K562 (cell line): ENCODE measurements around the gene CTIF. TPM values are rescaled to one million over a fixed set of nuclear protein-coding genes. Genes with fewer than 3 reads are reported as not detected.

ENCODE experiments used
- ATAC-seq: fragments of 200-7000 bp; cut with Tn5 transposase; 3 replicates; pipeline ENCODE4 v1.9.1; 2020; ENCODE audit warnings: moderate library complexity
- BruUV-seq: library from RNA; stranded (reverse); fragments of 400-500 nt; replicated peaks from 2 replicates; lab custom pipeline; 2021; lab: Mats Ljungman, UMichigan
- CTCF ChIA-PET: fragments of 300-600 bp; formaldehyde crosslinking; extraction: SDS; loops from one replicate; lab custom pipeline; 2021; ENCODE audit warnings: low intra/inter-chr PET ratio; lab: Yijun Ruan, JAX
- POLR2A ChIA-PET: fragments of 300-600, 350-650 bp; sonication (Branson Sonifier 250); formaldehyde crosslinking; extraction: SDS; loops from one replicate; lab custom pipeline; 2021; ENCODE audit warnings: antibody characterized with exemption, inconsistent platforms; lab: Yijun Ruan, JAX
- DNase-seq, 4 experiments: peaks; one replicate each; pipeline versions ENCODE4 v3.0.0 to v3.0.0-alpha.2; 2011 to 2018; ENCODE audit warnings: low spot score in 3 of 4, mixed read lengths in 3 of 4; ENCODE audit errors: extremely low read depth in 1 of 4
- FAIRE-seq: peaks from 2 replicates; lab custom pipeline; 2011; peaks lifted over from hg19 to GRCh38; lab: Jason Lieb, UNC
- H2AFZ ChIP-seq: 2 replicates; pipeline ENCODE4 v1.6.0; 2011; ENCODE audit warnings: low read depth, low read length, control low read depth, inconsistent platforms
- H3K27ac ChIP-seq: fragments of 200-600 bp; 3 replicates; pipeline ENCODE4 v1.8.0; 2011; ENCODE audit warnings: low read depth, mild to moderate bottlenecking, control low read depth, inconsistent platforms, low read length, moderate library complexity, mixed read lengths; ENCODE audit errors: extremely low read depth
- H3K27me3 ChIP-seq, 2 experiments: fragments of 300-600 bp in 1 of 2; 2 replicates in 1 of 2; 3 replicates in 1 of 2; pipeline versions ENCODE4 v1.6.0 to v1.8.0; 2011; ENCODE audit warnings: inconsistent platforms in 2 of 2, low read length in 2 of 2, mild to moderate bottlenecking in 1 of 2, mixed read lengths in 1 of 2, moderate library complexity in 1 of 2; ENCODE audit not compliant: control insufficient read depth in 2 of 2, insufficient read depth in 2 of 2
- H3K36me3 ChIP-seq: fragments of 300-600 bp; 3 replicates; pipeline ENCODE4 v1.8.0; 2011; ENCODE audit warnings: mild to moderate bottlenecking, low read length, inconsistent platforms; ENCODE audit not compliant: control insufficient read depth, insufficient read depth
- H3K4me1 ChIP-seq, 2 experiments: fragments of 200-600 bp in 1 of 2; replicated peaks in 1 of 2; 2 replicates in 1 of 2; 3 replicates in 1 of 2; pipeline versions ENCODE4 v1.5.1 to v1.8.0; 2011; ENCODE audit warnings: inconsistent platforms in 2 of 2, low read length in 2 of 2, mild to moderate bottlenecking in 1 of 2, mixed read lengths in 1 of 2, moderate library complexity in 1 of 2; ENCODE audit not compliant: control insufficient read depth in 2 of 2, insufficient read depth in 2 of 2
- H3K4me2 ChIP-seq: 2 replicates; pipeline ENCODE4 v1.6.1; 2011; ENCODE audit warnings: low read length, control low read depth, inconsistent platforms, mixed read lengths; ENCODE audit not compliant: insufficient read depth
- H3K4me3 ChIP-seq: fragments of 200-600 bp; sonication (generic), shearing (Covaris generic); 2 replicates; pipeline ENCODE4 v1.5.1; 2016; ENCODE audit warnings: control low read depth, inconsistent platforms
- H3K79me2 ChIP-seq: fragments of 200-600 bp; 3 replicates; pipeline ENCODE4 v1.8.0; 2011; ENCODE audit warnings: low read length, inconsistent platforms; ENCODE audit not compliant: control insufficient read depth, insufficient read depth
- H3K9ac ChIP-seq, 2 experiments: 2 replicates each; pipeline versions ENCODE4 v1.6.0 to v1.6.1; 2011; ENCODE audit warnings: low read depth in 2 of 2, low read length in 2 of 2, control low read depth in 1 of 2, inconsistent platforms in 1 of 2, mild to moderate bottlenecking in 1 of 2, mixed read lengths in 1 of 2; ENCODE audit not compliant: insufficient read depth in 1 of 2
- H3K9me1 ChIP-seq: one replicate; pipeline ENCODE4 v1.6.0; 2011; ENCODE audit warnings: inconsistent platforms, mild to moderate bottlenecking, low read length, moderate library complexity; ENCODE audit not compliant: control insufficient read depth, insufficient read depth
- H3K9me3 ChIP-seq: replicated peaks from 2 replicates; pipeline ENCODE4 v1.5.1; 2011; ENCODE audit warnings: low read depth, low read length, inconsistent platforms; ENCODE audit not compliant: control insufficient read depth, insufficient read depth
- H4K20me1 ChIP-seq: replicated peaks from 2 replicates; pipeline ENCODE4 v1.6.1; 2011; ENCODE audit warnings: low read length, inconsistent platforms, mixed read lengths; ENCODE audit not compliant: control insufficient read depth, insufficient read depth
- CBFA2T3 ChIP-seq: fragments of 450-650 bp; IDR thresholded peaks from 2 replicates; pipeline ENCODE4 v1.6.1; 2017
- EP400 ChIP-seq: fragments of 450-650 bp; IDR thresholded peaks from 2 replicates; pipeline ENCODE4 v1.6.1; 2017; ENCODE audit warnings: antibody characterized with exemption, mild to moderate bottlenecking, moderate library complexity
- HNRNPL ChIP-seq: fragments of 200-400 bp; formaldehyde crosslinking; IDR thresholded peaks from 2 replicates; pipeline ENCODE4 v1.6.1; 2017; ENCODE audit warnings: low read depth, mild to moderate bottlenecking, low read length
- KAT8 ChIP-seq: fragments of 450-650 bp; IDR thresholded peaks from 2 replicates; pipeline ENCODE4 v1.6.1; 2016; ENCODE audit warnings: low read depth, mild to moderate bottlenecking
- MTF1 ChIP-seq: fragments of 250-450 bp; sonication (Bioruptor Pico); IDR thresholded peaks from 2 replicates; pipeline ENCODE4 v1.9.0; 2021; ENCODE audit warnings: moderate library complexity, mild to moderate bottlenecking, inconsistent platforms, borderline replicate concordance
- NFXL1 ChIP-seq: fragments of 450-650 bp; formaldehyde crosslinking; IDR thresholded peaks from 2 replicates; pipeline ENCODE4 v1.4.0; 2021; ENCODE audit warnings: mild to moderate bottlenecking
- POLR2B ChIP-seq: fragments of 450-650 bp; IDR thresholded peaks from 2 replicates; pipeline ENCODE4 v1.6.1; 2018; ENCODE audit warnings: low read depth; ENCODE audit not compliant: partially characterized antibody
- POLR2H ChIP-seq: IDR thresholded peaks from 2 replicates; pipeline ENCODE4 v1.6.1; 2016; ENCODE audit warnings: missing genetic modification characterization, low read depth, mild to moderate bottlenecking, control low read depth, missing compliant biosample characterization, moderate library complexity
- RBFOX2 ChIP-seq: fragments of 200-400 bp; formaldehyde crosslinking; IDR thresholded peaks from 2 replicates; pipeline ENCODE4 v1.6.1; 2017; ENCODE audit warnings: low read depth, mild to moderate bottlenecking, low read length, moderate library complexity
- SMARCE1 ChIP-seq: fragments of 450-650 bp; IDR thresholded peaks from 2 replicates; pipeline ENCODE4 v1.7.1; 2016; ENCODE audit warnings: mild to moderate bottlenecking
- TCF7L2 ChIP-seq: fragments of 150-350 bp; IDR thresholded peaks from 2 replicates; pipeline ENCODE4 v1.6.1; 2016; ENCODE audit warnings: low read depth, mild to moderate bottlenecking, low read length, moderate library complexity
- ZNF217 ChIP-seq: sonication (generic); formaldehyde crosslinking; IDR thresholded peaks from 2 replicates; pipeline ENCODE4 v1.8.0; 2022; ENCODE audit warnings: mild to moderate bottlenecking, missing genetic modification reagents
- ZNF785 ChIP-seq: fragments of 250-450 bp; sonication (Bioruptor Pico); IDR thresholded peaks from 2 replicates; pipeline ENCODE4 v1.4.0; 2020; ENCODE audit warnings: mild to moderate bottlenecking
- WGBS: fragments of 100-300 bp; shearing (Covaris generic); methylation state at CpG from one replicate; pipeline ENCODE4 v1.1.6; 2016; ENCODE audit warnings: low coverage, mixed read lengths; ENCODE audit not compliant: insufficient coverage; ENCODE audit errors: missing lambda C conversion rate; 5-methylcytosine and 5-hydroxymethylcytosine counted together
- in situ Hi-C: fragments of 300-500 bp; cut with MboI; formaldehyde crosslinking; loops from 4 replicates; pipeline ENCODE4 v1.15.0; 2018; ENCODE audit warnings: inconsistent platforms, mixed read lengths
- intact Hi-C: fragments of 100-400 bp; cut with micrococcal nuclease; formaldehyde crosslinking; loops from 2 replicates; pipeline ENCODE4 v1.14.2; 2022
- polyA plus RNA-seq, 8 experiments: library from polyadenylated mRNA; depleted of rRNA in 4 of 8; stranded (reverse) in 5 of 8; unstranded in 3 of 8; fragments of >200 nt; fragmentation: Nextera tagmentation in 2 of 8; fragmentation: Illumina TruSeq in 1 of 8; extraction: Ambion mirVana in 2 of 8; extraction: Trizol in 1 of 8; gene quantifications; 2 replicates each; pipeline versions ENCODE4 v1.2.1 to v1.2.3, GENCODE V29; 2011 to 2014; ENCODE audit warnings: inconsistent platforms in 1 of 8, missing spikeins in 1 of 8
- total RNA-seq, 7 experiments: library from RNA; depleted of rRNA in 6 of 7; stranded (reverse); fragments of >200 nt in 6 of 7; fragmentation: Illumina TruSeq in 2 of 7; extraction: Trizol in 2 of 7; gene quantifications; 2 replicates each; pipeline versions ENCODE4 v1.2.1 to v1.2.3, GENCODE V29; 2011 to 2021; ENCODE audit warnings: low replicate concordance in 1 of 7
- TF ChIP-seq, protein P1 (sequence below): fragments of 450-650 bp; formaldehyde crosslinking; IDR thresholded peaks from 2 replicates; pipeline ENCODE4 v1.4.0; 2020; ENCODE audit warnings: mild to moderate bottlenecking, moderate library complexity
- TF ChIP-seq, protein P2 (sequence below): conservative IDR thresholded peaks from 2 replicates; pipeline ENCODE4 v1.6.1; 2011; ENCODE audit warnings: low read depth, mild to moderate bottlenecking, low read length; ENCODE audit not compliant: control insufficient read depth
- TF ChIP-seq, protein P3 (sequence below): fragments of 450-650 bp; formaldehyde crosslinking; conservative IDR thresholded peaks from 2 replicates; pipeline ENCODE4 v1.4.0; 2022; ENCODE audit warnings: mild to moderate bottlenecking, missing genetic modification characterization

The CTIF gene
- total and polyA plus RNA-seq, 9 of the 15 experiments (the other 6 are each of a cell fraction or from before 2014, with no cell fraction given) = 0.17 to 11.5 (median 2.2) TPM

DNA sequence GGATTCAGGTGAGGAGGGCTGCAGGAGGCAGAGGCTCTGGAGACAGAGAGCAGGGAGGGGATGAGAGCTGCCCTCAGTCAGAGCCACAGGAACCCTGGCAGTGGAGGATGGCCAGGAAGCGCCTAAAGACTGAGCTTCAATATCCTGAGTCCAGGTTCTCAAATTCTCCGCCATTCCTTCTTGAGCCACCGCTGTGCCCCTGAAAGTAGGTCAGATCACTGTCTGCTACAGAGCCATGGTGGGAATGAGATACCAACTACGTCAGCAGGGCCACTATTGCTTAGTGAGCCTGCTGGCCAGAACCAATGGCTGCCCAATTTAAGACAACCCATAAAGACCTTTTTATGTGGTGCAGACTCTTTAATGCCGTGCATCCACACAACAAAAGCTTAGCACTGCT is 155.5 kb downstream of the CTIF start:
- BruUV-seq = no TSS peak
- in situ Hi-C loops (loop anchor here (25.0 kb wide), 3 partner anchors 493 to 1168 kb away; no protein-coding TSS in a partner anchor), intact Hi-C loops (no loop called here)
- no peak overlapping the region; a peak in 1 of 4 replicates for H3K9ac ChIP-seq
- H3K36me3 ChIP-seq = no peaks in the 10 kb centered on the region
- 77% methylated on average over 4 of the region's 5 CpGs for WGBS
- FAIRE-seq (no peak), DNase-seq (no peak), ATAC-seq (no peak)
- no peaks in the 10 kb centered on the region for H3K9me1 ChIP-seq
- peaks cover 3 to 10% of the 10 kb centered on the region in 2 experiments; a peak in 3 of 5 replicates for H3K4me1 ChIP-seq
- H3K27me3 ChIP-seq = no peaks in the 10 kb centered on the region
- ChIA-PET POLR2A (no interaction called here), CTCF (no interaction called here)
- H3K4me3 ChIP-seq = no peak overlapping the region
- H4K20me1 ChIP-seq = no peaks in the 10 kb centered on the region
- TF ChIP-seq CBFA2T3 (no peak), NFXL1 (no peak), ZNF785 (CRISPR knock-in tag) (no peak), EP400 (no peak), KAT8 (no peak), RBFOX2 (no peak), POLR2B (no peak), MTF1 (CRISPR knock-in tag) (no peak), POLR2H (tag) (no peak), TCF7L2 (no peak), HNRNPL (no peak), ZNF217 (CRISPR knock-in tag) (no peak), SMARCE1 (no peak)
- TF ChIP-seq, protein P1, sequence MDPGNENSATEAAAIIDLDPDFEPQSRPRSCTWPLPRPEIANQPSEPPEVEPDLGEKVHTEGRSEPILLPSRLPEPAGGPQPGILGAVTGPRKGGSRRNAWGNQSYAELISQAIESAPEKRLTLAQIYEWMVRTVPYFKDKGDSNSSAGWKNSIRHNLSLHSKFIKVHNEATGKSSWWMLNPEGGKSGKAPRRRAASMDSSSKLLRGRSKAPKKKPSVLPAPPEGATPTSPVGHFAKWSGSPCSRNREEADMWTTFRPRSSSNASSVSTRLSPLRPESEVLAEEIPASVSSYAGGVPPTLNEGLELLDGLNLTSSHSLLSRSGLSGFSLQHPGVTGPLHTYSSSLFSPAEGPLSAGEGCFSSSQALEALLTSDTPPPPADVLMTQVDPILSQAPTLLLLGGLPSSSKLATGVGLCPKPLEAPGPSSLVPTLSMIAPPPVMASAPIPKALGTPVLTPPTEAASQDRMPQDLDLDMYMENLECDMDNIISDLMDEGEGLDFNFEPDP = no peak
- TF ChIP-seq, protein P2, sequence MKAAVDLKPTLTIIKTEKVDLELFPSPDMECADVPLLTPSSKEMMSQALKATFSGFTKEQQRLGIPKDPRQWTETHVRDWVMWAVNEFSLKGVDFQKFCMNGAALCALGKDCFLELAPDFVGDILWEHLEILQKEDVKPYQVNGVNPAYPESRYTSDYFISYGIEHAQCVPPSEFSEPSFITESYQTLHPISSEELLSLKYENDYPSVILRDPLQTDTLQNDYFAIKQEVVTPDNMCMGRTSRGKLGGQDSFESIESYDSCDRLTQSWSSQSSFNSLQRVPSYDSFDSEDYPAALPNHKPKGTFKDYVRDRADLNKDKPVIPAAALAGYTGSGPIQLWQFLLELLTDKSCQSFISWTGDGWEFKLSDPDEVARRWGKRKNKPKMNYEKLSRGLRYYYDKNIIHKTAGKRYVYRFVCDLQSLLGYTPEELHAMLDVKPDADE = no peak
- TF ChIP-seq, protein P3, sequence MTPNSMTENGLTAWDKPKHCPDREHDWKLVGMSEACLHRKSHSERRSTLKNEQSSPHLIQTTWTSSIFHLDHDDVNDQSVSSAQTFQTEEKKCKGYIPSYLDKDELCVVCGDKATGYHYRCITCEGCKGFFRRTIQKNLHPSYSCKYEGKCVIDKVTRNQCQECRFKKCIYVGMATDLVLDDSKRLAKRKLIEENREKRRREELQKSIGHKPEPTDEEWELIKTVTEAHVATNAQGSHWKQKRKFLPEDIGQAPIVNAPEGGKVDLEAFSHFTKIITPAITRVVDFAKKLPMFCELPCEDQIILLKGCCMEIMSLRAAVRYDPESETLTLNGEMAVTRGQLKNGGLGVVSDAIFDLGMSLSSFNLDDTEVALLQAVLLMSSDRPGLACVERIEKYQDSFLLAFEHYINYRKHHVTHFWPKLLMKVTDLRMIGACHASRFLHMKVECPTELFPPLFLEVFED = no peak
- peak overlapping the region; percentile 64; the same call in 2 of the 3 replicates for H3K27ac ChIP-seq
- no peak overlapping the region for H3K4me2 ChIP-seq
- no peaks in the 10 kb centered on the region for H3K9me3 ChIP-seq
- H3K79me2 ChIP-seq = no peaks in the 10 kb centered on the region
- no peak overlapping the region for H2AFZ ChIP-seq
